Measurements from ENCODE around the gene DCAF6.
"Not testable (repeated sequence)": the region's sequence is repeated elsewhere in the genome, so short reads cannot be mapped to it uniquely, and the experiment has no call there.

Gene DCAF6

DNA sequence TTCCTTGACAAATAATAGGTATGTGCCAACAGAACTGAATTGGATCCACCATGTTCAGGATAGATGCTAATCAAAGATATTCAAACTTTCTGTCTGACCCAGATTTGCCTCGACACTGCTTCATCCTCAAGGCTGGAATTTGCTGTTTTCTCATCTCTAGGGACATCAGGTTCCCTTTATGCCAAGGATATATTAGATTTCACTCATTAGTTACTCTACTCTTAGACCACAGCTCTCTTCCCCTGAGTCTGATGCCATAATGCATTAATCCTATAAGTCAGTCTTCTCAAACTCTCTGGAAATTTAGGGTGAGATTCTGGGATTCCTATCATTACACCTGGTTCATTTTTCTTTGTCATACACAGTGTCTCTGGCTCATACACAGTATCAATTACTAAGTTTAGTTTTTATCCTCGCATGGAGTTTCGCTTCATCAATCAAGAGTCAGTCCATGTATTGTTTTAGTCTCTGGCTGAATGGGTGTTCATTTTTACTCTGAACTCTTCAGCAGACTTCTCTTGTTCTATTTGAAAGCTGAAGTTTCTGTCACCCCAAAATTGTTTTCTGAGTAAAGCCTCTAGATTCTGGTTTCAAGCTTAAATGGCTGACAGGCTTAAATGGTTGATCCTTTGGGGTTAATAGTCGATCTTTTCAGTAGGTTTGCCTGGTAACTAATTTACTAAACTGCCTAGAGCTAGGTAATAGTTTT lies 9.3 kb upstream of the DCAF6 start:
- Mint-ChIP-seq H3K27me3 (no peaks in the 10 kb centered on the region), H3K4me3 (no peak overlapping the region), H3K4me1 (peaks cover 19% of the 10 kb centered on the region), H3K27ac (ENCODE audit: low read depth) (no peak overlapping the region), H3K9me3 (no peaks in the 10 kb centered on the region), H3K36me3 (ENCODE audit: insufficient read depth) (peaks cover 2% of the 10 kb centered on the region)
- ATAC-seq (replicated peaks; ENCODE audit: extremely low read depth, poor library complexity, severe bottlenecking), result no peak
- DNase-seq (ENCODE audit: low spot score in 2 of 2), result no peak

DNA sequence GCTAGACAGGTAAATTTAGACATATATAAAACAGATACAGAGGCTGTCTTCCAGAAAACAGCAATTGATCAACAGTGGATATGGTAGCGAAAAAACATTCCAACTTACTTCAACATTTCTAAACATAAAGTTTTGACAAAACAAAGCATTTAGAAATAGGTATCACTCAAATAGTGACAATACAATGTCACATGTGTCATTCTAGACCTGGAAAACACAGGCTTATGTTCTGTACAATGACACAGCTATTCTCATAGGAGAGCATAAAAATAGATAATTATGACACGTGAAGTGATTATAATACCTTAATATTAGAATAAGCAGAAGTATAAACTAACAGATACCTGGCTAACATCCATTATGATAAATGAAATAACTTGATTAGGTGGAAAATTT lies 8.0 kb upstream of the DCAF6 start:
- H3K9me3 Mint-ChIP-seq, result no peaks in the 10 kb centered on the region
- no peak for ATAC-seq (replicated peaks; ENCODE audit: extremely low read depth, poor library complexity, severe bottlenecking)
- H3K27me3 Mint-ChIP-seq, result no peaks in the 10 kb centered on the region
- peaks cover 8% of the 10 kb centered on the region for H3K4me1 Mint-ChIP-seq
- no peak overlapping the region for H3K27ac Mint-ChIP-seq (ENCODE audit: low read depth)
- DNase-seq (ENCODE audit: low spot score in 2 of 2), result no peak
- peaks cover 2% of the 10 kb centered on the region for H3K36me3 Mint-ChIP-seq (ENCODE audit: insufficient read depth)
- no peak overlapping the region for H3K4me3 Mint-ChIP-seq

DNA sequence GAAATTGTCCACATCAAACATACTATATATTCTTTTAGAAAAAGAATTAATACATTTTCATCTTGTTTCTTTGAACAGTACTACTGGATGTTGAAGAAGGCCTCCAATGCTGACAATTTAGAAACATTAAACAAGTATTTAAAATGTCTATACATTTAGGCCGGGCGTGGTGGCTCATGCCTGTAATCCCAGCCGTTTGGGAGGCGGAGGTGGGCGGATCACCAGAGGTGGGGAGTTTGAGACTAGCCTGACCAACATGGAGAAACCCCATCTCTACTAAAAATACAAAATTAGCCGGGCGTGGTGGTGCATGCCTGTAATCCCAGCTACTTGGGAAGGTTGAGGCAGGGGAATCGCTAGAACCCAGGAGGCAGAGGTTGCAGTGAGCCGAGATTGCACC lies 7.6 kb upstream of the DCAF6 start:
- H3K27ac Mint-ChIP-seq (ENCODE audit: low read depth); H3K4me3 Mint-ChIP-seq; H3K36me3 Mint-ChIP-seq (ENCODE audit: insufficient read depth); DNase-seq (ENCODE audit: low spot score in 2 of 2); H3K27me3 Mint-ChIP-seq; H3K9me3 Mint-ChIP-seq; ATAC-seq (replicated peaks; ENCODE audit: extremely low read depth, poor library complexity, severe bottlenecking): not testable (repeated sequence)
- peaks cover 12% of the 10 kb centered on the region for H3K4me1 Mint-ChIP-seq

DNA sequence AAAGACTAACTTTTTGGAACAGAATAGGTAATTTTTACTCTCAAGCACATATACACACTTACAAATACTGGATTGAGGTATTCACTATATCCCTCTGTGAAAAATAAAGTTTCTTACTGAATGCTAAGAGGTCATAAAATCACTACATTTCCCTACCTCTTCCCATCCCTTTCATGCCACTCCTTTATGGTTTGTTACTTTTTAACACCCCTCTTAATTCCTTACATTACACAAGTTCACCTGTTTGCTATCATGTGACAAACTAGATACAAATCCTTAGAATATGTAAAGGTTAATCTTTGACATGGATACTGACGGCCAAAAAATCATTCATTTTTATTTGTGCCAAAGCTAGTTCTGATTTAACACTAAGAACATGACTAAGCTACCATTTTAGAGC lies 6.8 kb upstream of the DCAF6 start:
- H3K36me3 Mint-ChIP-seq (ENCODE audit: insufficient read depth), result peaks cover 2% of the 10 kb centered on the region
- ATAC-seq (replicated peaks; ENCODE audit: extremely low read depth, poor library complexity, severe bottlenecking) (no peak), DNase-seq (ENCODE audit: low spot score in 2 of 2) (no peak)
- H3K27me3 Mint-ChIP-seq, result no peaks in the 10 kb centered on the region
- H3K27ac Mint-ChIP-seq (ENCODE audit: low read depth), result no peak overlapping the region
- H3K4me3 Mint-ChIP-seq, result no peak overlapping the region
- peaks cover 18% of the 10 kb centered on the region for H3K4me1 Mint-ChIP-seq
- no peaks in the 10 kb centered on the region for H3K9me3 Mint-ChIP-seq

DNA sequence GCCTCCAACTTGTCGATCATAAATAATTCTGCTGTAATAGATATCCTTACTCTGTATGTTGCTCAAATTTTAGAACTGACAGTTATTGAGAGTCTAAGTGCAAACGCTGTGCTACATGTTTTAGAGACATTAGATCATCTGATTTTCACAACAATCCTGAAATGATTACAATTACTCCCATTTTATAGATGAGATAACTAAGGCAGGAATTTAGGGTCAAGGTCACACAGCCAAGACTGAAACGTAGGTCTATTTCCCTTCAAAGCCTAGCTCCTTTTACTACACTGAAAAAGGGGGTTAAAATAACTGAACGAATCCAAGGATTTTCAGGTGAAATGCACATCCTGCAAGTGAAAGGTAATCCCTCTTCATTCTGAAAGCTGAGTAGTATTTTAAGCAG lies 2.7 kb upstream of the DCAF6 start:
- no peak overlapping the region for H3K27ac Mint-ChIP-seq (ENCODE audit: low read depth)
- H3K36me3 Mint-ChIP-seq (ENCODE audit: insufficient read depth), result peaks cover 22% of the 10 kb centered on the region
- no peak overlapping the region for H3K4me3 Mint-ChIP-seq
- no peaks in the 10 kb centered on the region for H3K27me3 Mint-ChIP-seq
- DNase-seq (ENCODE audit: low spot score in 2 of 2), result no peak
- H3K9me3 Mint-ChIP-seq, result no peaks in the 10 kb centered on the region
- peaks cover 32% of the 10 kb centered on the region for H3K4me1 Mint-ChIP-seq
- ATAC-seq (replicated peaks; ENCODE audit: extremely low read depth, poor library complexity, severe bottlenecking), result no peak

DNA sequence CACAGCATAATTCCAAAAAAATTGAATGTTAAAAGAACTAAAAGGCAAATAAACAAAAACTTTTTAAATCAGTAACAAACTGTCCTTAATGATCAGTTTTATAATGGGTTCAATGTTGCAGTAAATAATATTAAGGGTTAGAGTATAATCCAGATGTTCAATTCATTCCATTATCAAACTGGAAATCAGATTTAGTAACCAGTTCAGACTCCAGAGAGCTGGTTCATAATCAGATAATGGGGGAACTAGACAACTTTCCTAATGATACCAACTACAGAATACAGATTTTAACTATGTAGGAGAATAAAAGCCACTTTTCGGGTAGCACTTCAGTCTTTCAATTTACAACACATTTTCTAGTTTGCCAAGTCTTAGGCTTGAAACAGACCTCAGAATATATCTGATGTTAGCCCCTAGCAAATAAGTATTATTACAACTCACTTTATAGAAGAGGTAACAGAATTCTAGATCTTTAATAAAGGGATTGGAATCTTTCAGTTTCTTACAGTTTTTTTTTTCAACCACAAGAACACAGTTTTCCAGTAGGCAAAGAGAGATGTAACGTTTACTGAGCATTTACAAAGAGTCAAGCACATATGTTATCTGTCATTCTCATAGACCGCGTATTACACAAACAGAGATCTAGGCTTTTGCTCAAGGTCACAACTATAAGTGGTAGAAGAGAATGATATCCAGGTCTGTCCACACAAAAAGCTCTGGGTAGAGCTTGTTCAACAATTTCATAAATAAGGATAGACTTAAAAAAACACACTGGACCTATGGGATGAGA lies 1.9 kb upstream of the DCAF6 start:
- no peak for DNase-seq (ENCODE audit: low spot score in 2 of 2)
- Mint-ChIP-seq H3K27me3 (no peaks in the 10 kb centered on the region), H3K4me1 (peaks cover 32% of the 10 kb centered on the region), H3K36me3 (ENCODE audit: insufficient read depth) (peaks cover 22% of the 10 kb centered on the region), H3K4me3 (peak overlapping the region; percentile 84), H3K9me3 (no peaks in the 10 kb centered on the region), H3K27ac (ENCODE audit: low read depth) (peak overlapping the region; percentile 91)
- no peak for ATAC-seq (replicated peaks; ENCODE audit: extremely low read depth, poor library complexity, severe bottlenecking)

DNA sequence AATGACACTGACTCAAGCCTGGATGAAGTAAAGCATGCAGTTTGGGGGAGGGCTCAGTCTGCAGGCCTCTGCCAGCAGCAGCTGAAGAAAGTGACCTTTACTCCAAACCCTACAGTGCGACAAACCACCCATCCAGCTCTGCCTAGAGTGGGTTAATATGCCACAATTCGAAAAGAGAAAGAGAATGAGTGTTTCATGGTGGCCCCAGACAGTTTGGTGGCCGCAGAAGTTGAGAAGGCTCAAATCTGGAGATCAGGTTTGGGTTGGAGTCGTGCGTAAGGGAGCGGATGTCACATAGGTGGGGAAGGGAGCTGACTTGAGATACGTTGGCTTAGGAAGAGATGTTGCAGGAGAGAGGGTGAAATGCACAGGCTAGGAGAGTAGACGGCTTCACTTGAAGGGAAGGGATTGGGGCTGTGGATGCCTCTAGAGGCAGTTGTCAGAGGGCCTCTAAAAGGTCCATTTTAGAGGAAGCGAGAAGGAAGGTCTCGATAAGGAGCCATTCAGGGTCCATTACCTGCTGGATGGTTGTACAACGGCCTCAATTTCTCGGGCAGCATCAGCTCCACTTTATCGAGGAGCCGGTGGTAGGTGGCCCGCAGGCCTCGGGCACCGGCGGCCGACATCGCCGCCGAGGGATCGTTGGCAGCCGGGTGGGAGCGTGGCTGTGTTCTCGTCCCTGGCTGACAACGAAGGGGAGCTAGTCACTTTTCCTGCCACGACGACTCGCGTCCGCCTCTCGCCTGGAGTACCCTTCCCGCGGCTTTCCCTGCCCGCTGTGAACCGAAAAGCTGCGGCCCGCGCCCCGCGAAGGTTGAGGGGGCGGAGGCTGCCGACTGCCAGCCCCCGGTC lies 1.0 kb upstream of the DCAF6 start:
- Mint-ChIP-seq H3K27ac (ENCODE audit: low read depth) (peak overlapping the region; percentile 91), H3K4me1 (peaks cover 32% of the 10 kb centered on the region), H3K4me3 (peak overlapping the region; percentile 84), H3K27me3 (no peaks in the 10 kb centered on the region), H3K9me3 (no peaks in the 10 kb centered on the region), H3K36me3 (ENCODE audit: insufficient read depth) (peaks cover 22% of the 10 kb centered on the region)
- peak; percentile 9 for ATAC-seq (replicated peaks; ENCODE audit: extremely low read depth, poor library complexity, severe bottlenecking)
- peak in 1 of 2 donors; percentile 28 for DNase-seq (ENCODE audit: low spot score in 2 of 2)

DNA sequence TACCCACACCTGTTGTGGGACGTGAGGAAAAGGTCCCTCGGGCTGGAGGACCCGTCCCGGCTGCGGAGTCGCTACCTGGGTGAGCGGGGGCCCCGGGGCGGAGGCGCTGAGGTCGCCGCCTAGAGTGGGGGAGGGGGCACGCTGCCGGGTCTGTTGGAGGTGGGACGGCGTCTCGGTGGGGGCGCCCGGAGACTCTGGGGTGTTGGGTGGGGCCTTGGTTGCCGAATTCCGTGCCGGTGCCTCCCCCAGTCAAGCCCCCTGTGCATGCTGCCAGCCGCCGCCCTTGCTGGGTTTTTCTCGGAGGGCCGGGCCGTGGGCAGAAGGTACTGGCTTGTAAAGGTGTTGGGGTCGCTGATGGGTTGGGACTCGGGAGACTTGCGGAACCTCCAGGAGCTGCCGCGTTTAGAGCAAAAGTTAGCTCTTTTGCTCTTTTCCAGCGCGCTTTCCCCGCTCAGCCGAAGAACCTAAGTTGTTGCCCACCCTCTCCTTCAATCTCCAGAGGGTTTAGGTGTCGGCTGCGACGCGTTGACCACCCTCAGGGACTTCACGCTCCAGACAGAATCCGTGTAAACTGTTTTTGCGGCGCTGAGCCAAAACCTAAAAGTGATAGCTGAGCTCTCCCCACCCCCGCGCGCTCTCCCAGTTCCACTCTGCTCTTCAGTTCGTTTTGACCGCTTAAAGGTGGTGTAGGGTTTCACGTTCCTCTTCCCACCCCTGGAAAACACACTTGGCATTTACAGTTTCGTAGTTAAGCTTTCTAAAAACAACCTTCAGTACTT lies 636 bp downstream of the DCAF6 start, which contains the start of gene MPC2:
Gene MPC2, minus strand, starts transcription at position 143 of the 779 bp plus-strand sequence. CDS start 1,231 bp downstream, outside the sequence.
- Mint-ChIP-seq H3K4me3 (peak within 1 kb of the TSS; percentile 84), H3K27me3 (no peaks in the 10 kb centered on the region), H3K9me3 (no peaks in the 10 kb centered on the region), H3K4me1 (peaks cover 32% of the 10 kb centered on the region), H3K36me3 (ENCODE audit: insufficient read depth) (peaks cover 22% of the 10 kb centered on the region), H3K27ac (ENCODE audit: low read depth) (peak within 1 kb of the TSS; percentile 91)
- ATAC-seq (replicated peaks; ENCODE audit: extremely low read depth, poor library complexity, severe bottlenecking), result peak; percentile 12
- DNase-seq (ENCODE audit: low spot score in 2 of 2), result peak; percentile 42 to 53

DNA sequence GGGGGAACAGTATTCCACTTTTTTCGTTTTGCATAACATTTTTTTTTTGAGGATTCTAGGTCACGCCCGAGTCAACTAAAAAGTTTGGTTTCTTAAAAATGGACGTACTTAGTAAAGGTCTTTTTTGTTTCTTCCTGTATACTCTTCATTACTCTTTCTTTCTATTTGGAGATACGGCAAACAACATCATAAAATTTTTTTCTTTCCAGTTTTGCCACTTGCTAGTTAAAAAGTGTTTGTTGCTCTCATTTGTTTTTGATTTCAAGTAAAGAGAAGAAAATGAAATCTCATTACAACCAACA lies 1.2 kb downstream of the DCAF6 start:
- DNase-seq (ENCODE audit: low spot score in 2 of 2), result no peak
- H3K36me3 Mint-ChIP-seq (ENCODE audit: insufficient read depth), result peaks cover 24% of the 10 kb centered on the region
- peak overlapping the region; percentile 91 for H3K27ac Mint-ChIP-seq (ENCODE audit: low read depth)
- peak overlapping the region; percentile 84 for H3K4me3 Mint-ChIP-seq
- no peaks in the 10 kb centered on the region for H3K27me3 Mint-ChIP-seq
- H3K4me1 Mint-ChIP-seq, result peaks cover 32% of the 10 kb centered on the region
- no peaks in the 10 kb centered on the region for H3K9me3 Mint-ChIP-seq
- ATAC-seq (replicated peaks; ENCODE audit: extremely low read depth, poor library complexity, severe bottlenecking), result no peak

DNA sequence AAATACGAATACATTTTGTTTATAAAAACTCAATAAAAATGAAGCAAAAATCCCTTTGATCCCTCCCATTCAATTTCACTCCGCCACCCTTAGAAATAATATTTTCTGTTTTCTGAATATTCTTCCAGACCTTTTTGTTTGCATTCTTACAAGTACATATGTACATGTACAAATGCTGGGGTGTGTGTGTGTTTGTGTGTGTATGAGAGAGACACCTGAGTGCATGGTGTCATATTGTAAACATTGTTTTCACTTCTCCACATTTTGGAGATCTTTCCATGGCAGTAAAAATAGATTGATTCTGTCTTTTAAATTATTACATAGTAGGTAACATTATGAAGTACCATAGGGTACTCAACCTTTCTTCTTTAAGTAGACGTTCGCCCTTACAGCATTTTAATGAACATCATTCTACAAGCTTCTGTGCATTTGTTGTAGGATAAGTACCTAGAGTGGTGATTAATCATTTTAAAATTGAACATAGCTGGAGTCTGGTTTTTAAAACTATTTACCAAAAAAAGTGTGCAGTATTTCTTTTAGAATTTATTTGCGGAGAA lies 1.7 kb downstream of the DCAF6 start:
- H3K27ac Mint-ChIP-seq (ENCODE audit: low read depth), result peak overlapping the region; percentile 91
- ATAC-seq (replicated peaks; ENCODE audit: extremely low read depth, poor library complexity, severe bottlenecking) (no peak), DNase-seq (ENCODE audit: low spot score in 2 of 2) (no peak)
- peaks cover 32% of the 10 kb centered on the region for H3K4me1 Mint-ChIP-seq
- no peaks in the 10 kb centered on the region for H3K9me3 Mint-ChIP-seq
- H3K36me3 Mint-ChIP-seq (ENCODE audit: insufficient read depth), result peaks cover 24% of the 10 kb centered on the region
- peak overlapping the region; percentile 84 for H3K4me3 Mint-ChIP-seq
- no peaks in the 10 kb centered on the region for H3K27me3 Mint-ChIP-seq

DNA sequence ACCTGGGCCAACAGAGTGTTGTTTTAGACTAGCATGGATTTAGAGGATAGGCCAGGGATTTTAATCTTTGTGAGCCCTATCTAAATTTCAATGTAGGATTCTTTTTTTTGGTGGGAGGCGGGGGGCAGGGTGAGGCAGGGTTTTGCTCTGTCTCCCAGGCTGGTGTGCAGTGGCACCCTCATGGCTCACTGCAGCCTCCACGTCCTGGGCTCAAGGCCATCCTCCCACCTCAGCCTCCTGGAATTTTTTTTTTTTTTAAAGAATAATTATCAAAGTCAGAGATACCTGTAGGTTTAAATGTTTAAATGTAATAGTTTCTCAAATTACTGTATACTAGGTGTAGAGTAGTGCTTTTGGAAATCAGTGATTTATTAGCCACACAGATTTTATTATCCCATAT lies 3.8 kb downstream of the DCAF6 start:
- Mint-ChIP-seq H3K27me3 (no peaks in the 10 kb centered on the region), H3K9me3 (no peaks in the 10 kb centered on the region), H3K36me3 (ENCODE audit: insufficient read depth) (peaks cover 22% of the 10 kb centered on the region), H3K4me1 (peaks cover 26% of the 10 kb centered on the region), H3K4me3 (no peak overlapping the region), H3K27ac (ENCODE audit: low read depth) (no peak overlapping the region)
- ATAC-seq (replicated peaks; ENCODE audit: extremely low read depth, poor library complexity, severe bottlenecking) (no peak), DNase-seq (ENCODE audit: low spot score in 2 of 2) (no peak)

DNA sequence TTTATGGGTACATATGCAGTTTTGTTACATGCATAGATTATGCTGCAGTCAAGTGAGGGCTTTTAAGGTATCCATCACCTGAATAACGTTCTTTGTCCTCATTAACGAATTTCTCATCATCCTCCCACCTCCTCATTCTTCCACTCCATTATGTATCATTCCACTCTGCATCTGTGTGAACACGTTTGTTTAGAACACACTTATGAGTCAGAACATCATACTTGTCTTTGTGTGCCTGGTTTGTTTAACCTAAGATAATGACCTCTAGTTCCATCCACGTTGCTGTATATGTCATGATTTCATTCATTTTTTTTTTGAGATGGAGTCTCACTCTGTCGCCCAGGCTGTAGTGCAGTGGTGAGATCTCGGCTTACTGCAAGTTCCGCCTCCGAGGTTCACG lies 7.1 kb downstream of the DCAF6 start:
- H3K4me3 Mint-ChIP-seq, result no peak overlapping the region
- no peaks in the 10 kb centered on the region for H3K9me3 Mint-ChIP-seq
- peaks cover 37% of the 10 kb centered on the region for H3K4me1 Mint-ChIP-seq
- no peaks in the 10 kb centered on the region for H3K27me3 Mint-ChIP-seq
- no peak overlapping the region for H3K27ac Mint-ChIP-seq (ENCODE audit: low read depth)
- ATAC-seq (replicated peaks; ENCODE audit: extremely low read depth, poor library complexity, severe bottlenecking) (no peak), DNase-seq (ENCODE audit: low spot score in 2 of 2) (no peak)
- peaks cover 4% of the 10 kb centered on the region for H3K36me3 Mint-ChIP-seq (ENCODE audit: insufficient read depth)
